K562 (cell line): ENCODE measurements around the gene TAF10. TPM values are rescaled to one million over a fixed set of nuclear protein-coding genes. Genes with fewer than 3 reads are reported as not detected.

ENCODE experiments used
- CXXC5 ChIP-seq: fragments of 250-450 bp; sonication (Bioruptor Pico); IDR thresholded peaks from 2 replicates; pipeline ENCODE4 v1.8.0; 2022; ENCODE audit warnings: inconsistent platforms, mild to moderate bottlenecking, moderate library complexity
- HDAC2 ChIP-seq: fragments of 450-650 bp; IDR thresholded peaks from 2 replicates; pipeline ENCODE4 v1.6.1; 2016; ENCODE audit warnings: mild to moderate bottlenecking
- JUND ChIP-seq, 2 experiments: IDR thresholded peaks; 2 replicates in 1 of 2; 3 replicates in 1 of 2; pipeline ENCODE4 v1.6.1; 2011; ENCODE audit warnings: borderline replicate concordance in 2 of 2, low read depth in 2 of 2, low read length in 2 of 2, improper control_type of control experiment in 1 of 2, missing biosample characterization in 1 of 2, missing genetic modification characterization in 1 of 2, missing genetic modification reagents in 1 of 2
- MAFK ChIP-seq: IDR thresholded peaks from 2 replicates; pipeline ENCODE4 v1.6.1; 2011; ENCODE audit warnings: low read length, improper control_type of control experiment
- MAZ ChIP-seq, 2 experiments: fragments of 450-650 bp in 1 of 2; sonication (generic) in 1 of 2; formaldehyde crosslinking; IDR thresholded peaks in 1 of 2; conservative IDR thresholded peaks in 1 of 2; 2 replicates each; pipeline versions ENCODE4 v1.4.0 to v1.5.0; 2020; ENCODE audit warnings: mild to moderate bottlenecking in 1 of 2, missing genetic modification reagents in 1 of 2
- NELFE ChIP-seq: IDR thresholded peaks from 2 replicates; pipeline ENCODE4 v1.6.1; 2011; ENCODE audit warnings: mild to moderate bottlenecking; ENCODE audit not compliant: insufficient read depth, insufficient read length
- NKRF ChIP-seq: fragments of 450-650 bp; IDR thresholded peaks from 2 replicates; pipeline ENCODE4 v1.6.1; 2016; ENCODE audit warnings: borderline replicate concordance
- NUFIP1 ChIP-seq: fragments of 450-650 bp; IDR thresholded peaks from 2 replicates; pipeline ENCODE4 v1.6.1; 2018; ENCODE audit not compliant: partially characterized antibody
- POLR2B ChIP-seq: fragments of 450-650 bp; IDR thresholded peaks from 2 replicates; pipeline ENCODE4 v1.6.1; 2018; ENCODE audit warnings: low read depth; ENCODE audit not compliant: partially characterized antibody
- SMARCB1 ChIP-seq: IDR thresholded peaks from 2 replicates; pipeline ENCODE4 v1.6.1; 2011; ENCODE audit warnings: improper control_type of control experiment, low read depth; ENCODE audit not compliant: insufficient read length
- SOX6 ChIP-seq: fragments of 450-650 bp; IDR thresholded peaks from 2 replicates; pipeline ENCODE4 v1.6.1; 2014; ENCODE audit warnings: mild to moderate bottlenecking
- TARDBP ChIP-seq: fragments of 450-650 bp; IDR thresholded peaks from 2 replicates; pipeline ENCODE4 v1.6.1; 2016
- TBL1XR1 ChIP-seq, 2 experiments: IDR thresholded peaks; 2 replicates each; pipeline ENCODE4 v1.6.1; 2012; ENCODE audit warnings: improper control_type of control experiment in 2 of 2, low read length in 2 of 2, mild to moderate bottlenecking in 1 of 2
- ZNF318 ChIP-seq, 2 experiments: fragments of 450-650 bp; IDR thresholded peaks; 2 replicates each; pipeline ENCODE4 v1.6.1; 2016; ENCODE audit warnings: mild to moderate bottlenecking in 2 of 2, borderline replicate concordance in 1 of 2, low read depth in 1 of 2, moderate library complexity in 1 of 2
- polyA plus RNA-seq, 8 experiments: library from polyadenylated mRNA; depleted of rRNA in 4 of 8; stranded (reverse) in 5 of 8; unstranded in 3 of 8; fragments of >200 nt; fragmentation: Nextera tagmentation in 2 of 8; fragmentation: Illumina TruSeq in 1 of 8; extraction: Ambion mirVana in 2 of 8; extraction: Trizol in 1 of 8; gene quantifications; 2 replicates each; pipeline versions ENCODE4 v1.2.1 to v1.2.3, GENCODE V29; 2011 to 2014; ENCODE audit warnings: inconsistent platforms in 1 of 8, missing spikeins in 1 of 8
- total RNA-seq, 7 experiments: library from RNA; depleted of rRNA in 6 of 7; stranded (reverse); fragments of >200 nt in 6 of 7; fragmentation: Illumina TruSeq in 2 of 7; extraction: Trizol in 2 of 7; gene quantifications; 2 replicates each; pipeline versions ENCODE4 v1.2.1 to v1.2.3, GENCODE V29; 2011 to 2021; ENCODE audit warnings: low replicate concordance in 1 of 7
- TF ChIP-seq, protein P1 (sequence below), 2 experiments: fragments of 450-650 bp in 1 of 2; sonication (generic) in 1 of 2; formaldehyde crosslinking in 1 of 2; IDR thresholded peaks in 1 of 2; conservative IDR thresholded peaks in 1 of 2; 2 replicates each; pipeline versions ENCODE4 v1.6.1 to v1.8.1; 2016 to 2023; ENCODE audit warnings: mild to moderate bottlenecking in 2 of 2, moderate library complexity in 2 of 2, inconsistent platforms in 1 of 2, missing genetic modification reagents in 1 of 2

The TAF10 gene
- total and polyA plus RNA-seq, 9 of the 15 experiments (the other 6 are each of a cell fraction or from before 2014, with no cell fraction given), result 19.5 to 197 (median 121) TPM

DNA sequence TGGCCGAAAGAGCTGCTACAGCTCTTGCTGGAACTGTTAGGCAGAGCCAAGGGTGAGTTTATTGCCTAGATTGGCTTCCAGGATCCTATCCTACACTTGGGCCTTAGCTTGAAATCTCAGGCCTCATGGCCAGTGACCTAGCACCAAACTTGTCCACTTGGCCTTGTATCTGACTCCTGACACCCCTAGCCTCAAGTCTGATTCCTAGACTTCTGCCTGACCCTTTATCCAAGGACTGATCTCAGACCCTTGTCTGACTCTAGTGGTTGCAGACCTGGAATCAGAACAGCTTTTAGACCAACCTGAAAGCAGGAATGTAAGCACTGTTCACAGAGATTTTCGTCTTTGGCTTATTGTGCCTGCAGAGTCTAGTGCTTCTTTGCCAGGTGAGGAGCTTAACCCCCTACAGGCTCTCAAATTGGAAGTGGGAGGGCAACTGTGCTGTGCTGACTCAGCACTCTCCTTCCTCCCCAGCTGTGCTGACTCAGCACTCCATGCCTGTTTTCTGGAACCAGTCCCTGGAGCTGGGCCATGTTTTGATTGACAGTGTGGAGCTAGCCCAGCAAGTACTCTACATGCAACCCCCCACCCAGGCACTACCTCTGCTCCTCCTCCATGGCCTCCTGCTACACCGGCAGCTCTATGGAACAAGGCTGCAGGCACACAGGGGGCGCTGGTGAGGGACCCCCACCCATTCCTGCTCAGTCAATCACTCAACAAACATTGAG is 43.7 kb downstream of the TAF10 start (continued):
- peak in 1 of 2 experiments; percentile 97; a peak in 2 of 4 replicates for TF ChIP-seq ZNF318 (IDR thresholded peaks at IDR 0.05; ENCODE audit: borderline replicate concordance in 1 of 2, low read depth in 1 of 2)
- TF ChIP-seq SMARCB1, result no peak
- no peak; a peak in 1 of 4 replicates for TF ChIP-seq MAZ (CRISPR knock-in tag; conservative IDR thresholded peaks at IDR 0.05 in 1 of 2, IDR thresholded peaks at IDR 0.05 in 1 of 2)
- peak; percentile 100 for TF ChIP-seq MAFK
- TF ChIP-seq, protein P1, sequence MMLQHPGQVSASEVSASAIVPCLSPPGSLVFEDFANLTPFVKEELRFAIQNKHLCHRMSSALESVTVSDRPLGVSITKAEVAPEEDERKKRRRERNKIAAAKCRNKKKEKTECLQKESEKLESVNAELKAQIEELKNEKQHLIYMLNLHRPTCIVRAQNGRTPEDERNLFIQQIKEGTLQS (IDR thresholded peaks at IDR 0.05), result peak; percentile 79
- TF ChIP-seq, protein P1 (CRISPR knock-in tag; conservative IDR thresholded peaks at IDR 0.05), result no peak
- TF ChIP-seq NKRF, result peak; percentile 89
- TF ChIP-seq JUND (IDR thresholded peaks at IDR 0.05; ENCODE audit: borderline replicate concordance, low read depth, low read length), result peak; percentile 89
- TF ChIP-seq JUND (tag; IDR thresholded peaks at IDR 0.05; ENCODE audit: borderline replicate concordance, low read depth, low read length), result peak; percentile 85; the same call in 2 of the 3 replicates
- peak; percentile 22 for TF ChIP-seq NUFIP1
- TF ChIP-seq HDAC2, result peak; percentile 79
- 0 out of 2 replicates have a peak, but pooled peaks have one; percentile 56 for TF ChIP-seq SOX6
- 0 out of 2 replicates have a peak, but pooled peaks have one; percentile 38 for TF ChIP-seq TARDBP
- TF ChIP-seq POLR2B, result peak; percentile 13
- TF ChIP-seq NELFE, result no peak
- no peak for TF ChIP-seq CXXC5 (CRISPR knock-in tag)
- TF ChIP-seq TBL1XR1 (IDR thresholded peaks at IDR 0.05; ENCODE audit: low read length in 2 of 2), result peak in 1 of 2 experiments; percentile 35; a peak in 1 of 4 replicates
